K562 (cell line): ENCODE data around the gene SKIDA1. TPM values are rescaled to one million over a fixed set of nuclear protein-coding genes. Genes with fewer than 3 reads are reported as not detected.

Experiments
- CBX3 ChIP-seq, 2 experiments: IDR thresholded peaks; 1 replicate in 1 of 2; 2 replicates in 1 of 2; pipeline ENCODE4 v1.6.1; 2012; ENCODE audit warnings: inconsistent platforms in 2 of 2, low read length in 2 of 2, borderline replicate concordance in 1 of 2, control low read depth in 1 of 2
- ELF4 ChIP-seq: fragments of 450-650 bp; formaldehyde crosslinking; IDR thresholded peaks from 2 replicates; pipeline ENCODE4 v1.4.0; 2022; ENCODE audit warnings: missing genetic modification characterization
- EP300 ChIP-seq: IDR thresholded peaks from 2 replicates; pipeline ENCODE4 v1.6.1; 2012; ENCODE audit warnings: low read length, improper control_type of control experiment
- EP400 ChIP-seq: fragments of 450-650 bp; IDR thresholded peaks from 2 replicates; pipeline ENCODE4 v1.6.1; 2017; ENCODE audit warnings: antibody characterized with exemption, mild to moderate bottlenecking, moderate library complexity
- HCFC1 ChIP-seq: IDR thresholded peaks from 2 replicates; pipeline ENCODE4 v1.6.1; 2012; ENCODE audit warnings: low read depth, low read length, improper control_type of control experiment
- IFI16 ChIP-seq: fragments of 250-450 bp; sonication (Bioruptor Pico); IDR thresholded peaks from 2 replicates; pipeline ENCODE4 v2.1.2; 2022; ENCODE audit warnings: mild to moderate bottlenecking, inconsistent platforms
- MIER1 ChIP-seq: fragments of 450-650 bp; IDR thresholded peaks from 2 replicates; pipeline ENCODE4 v1.6.1; 2016; ENCODE audit warnings: antibody characterized with exemption, mild to moderate bottlenecking, low read depth
- MXI1 ChIP-seq: IDR thresholded peaks from 2 replicates; pipeline ENCODE4 v1.6.1; 2011; ENCODE audit warnings: low read depth, mild to moderate bottlenecking, improper control_type of control experiment, low read length
- NCOR1 ChIP-seq: fragments of 450-650 bp; IDR thresholded peaks from 2 replicates; pipeline ENCODE4 v1.6.1; 2016; ENCODE audit warnings: mild to moderate bottlenecking, moderate library complexity
- NEUROD1 ChIP-seq: fragments of 150-350 bp; IDR thresholded peaks from 2 replicates; pipeline ENCODE4 v1.6.1; 2014; ENCODE audit warnings: borderline replicate concordance, low read length, low read depth; ENCODE audit not compliant: partially characterized antibody
- NR2C2 ChIP-seq, 2 experiments: fragments of 200-800 bp in 1 of 2; sonication (Bioruptor generic) in 1 of 2; sonication (generic) in 1 of 2; formaldehyde crosslinking in 1 of 2; IDR thresholded peaks; 2 replicates each; pipeline versions ENCODE4 v1.6.1 to v1.8.0; 2016 to 2022; ENCODE audit warnings: mild to moderate bottlenecking in 1 of 2, missing compliant biosample characterization in 1 of 2, missing genetic modification characterization in 1 of 2, missing genetic modification reagents in 1 of 2
- PTBP1 ChIP-seq: fragments of 200-400 bp; formaldehyde crosslinking; IDR thresholded peaks from 2 replicates; pipeline ENCODE4 v1.6.1; 2017; ENCODE audit warnings: low read depth, low read length
- SMARCC2 ChIP-seq: fragments of 450-650 bp; IDR thresholded peaks from 2 replicates; pipeline ENCODE4 v1.6.1; 2017; ENCODE audit warnings: antibody characterized with exemption, moderate library complexity, mild to moderate bottlenecking, low read depth
- TAF1 ChIP-seq: IDR thresholded peaks from 2 replicates; pipeline ENCODE4 v1.6.1; 2011; ENCODE audit warnings: mild to moderate bottlenecking, low read length, moderate library complexity; ENCODE audit not compliant: insufficient read depth, control insufficient read depth, severe bottlenecking; ENCODE audit errors: extremely low read depth
- ZKSCAN8 ChIP-seq: fragments of 200-800 bp; sonication (Bioruptor generic); IDR thresholded peaks from 2 replicates; pipeline ENCODE4 v1.6.1; 2016; ENCODE audit warnings: missing genetic modification characterization, missing compliant biosample characterization
- ZNF197 ChIP-seq: fragments of 200-800 bp; sonication (Bioruptor generic); IDR thresholded peaks from 2 replicates; pipeline ENCODE4 v1.6.1; 2016; ENCODE audit warnings: low read depth, missing genetic modification characterization, missing compliant biosample characterization
- polyA plus RNA-seq, 8 experiments: library from polyadenylated mRNA; depleted of rRNA in 4 of 8; stranded (reverse) in 5 of 8; unstranded in 3 of 8; fragments of >200 nt; fragmentation: Nextera tagmentation in 2 of 8; fragmentation: Illumina TruSeq in 1 of 8; extraction: Ambion mirVana in 2 of 8; extraction: Trizol in 1 of 8; gene quantifications; 2 replicates each; pipeline versions ENCODE4 v1.2.1 to v1.2.3, GENCODE V29; 2011 to 2014; ENCODE audit warnings: inconsistent platforms in 1 of 8, missing spikeins in 1 of 8
- total RNA-seq, 7 experiments: library from RNA; depleted of rRNA in 6 of 7; stranded (reverse); fragments of >200 nt in 6 of 7; fragmentation: Illumina TruSeq in 2 of 7; extraction: Trizol in 2 of 7; gene quantifications; 2 replicates each; pipeline versions ENCODE4 v1.2.1 to v1.2.3, GENCODE V29; 2011 to 2021; ENCODE audit warnings: low replicate concordance in 1 of 7
- TF ChIP-seq, protein P1 (sequence below), 3 experiments: IDR thresholded peaks in 2 of 3; conservative IDR thresholded peaks in 1 of 3; 2 replicates each; pipeline ENCODE4 v1.5.1; 2011 to 2012; ENCODE audit warnings: low read length in 3 of 3, mild to moderate bottlenecking in 3 of 3, control low read depth in 2 of 3, improper control_type of control experiment in 1 of 3, inconsistent platforms in 1 of 3, low read depth in 1 of 3, mixed read lengths in 1 of 3, moderate library complexity in 1 of 3; ENCODE audit not compliant: insufficient read depth in 2 of 3
- TF ChIP-seq, protein P2 (sequence below): fragments of 450-650 bp; IDR thresholded peaks from 2 replicates; pipeline ENCODE4 v1.6.1; 2017; ENCODE audit warnings: antibody characterized with exemption
- TF ChIP-seq, protein P3 (sequence below): sonication (generic); formaldehyde crosslinking; IDR thresholded peaks from 2 replicates; pipeline ENCODE4 v1.8.0; 2022; ENCODE audit warnings: missing genetic modification reagents, mild to moderate bottlenecking, moderate library complexity, borderline replicate concordance
- TF ChIP-seq, protein P4 (sequence below), 2 experiments: fragments of 250-450 bp in 1 of 2; fragments of 450-650 bp in 1 of 2; sonication (Bioruptor Pico) in 1 of 2; IDR thresholded peaks; 2 replicates each; pipeline versions ENCODE4 v1.6.1 to v1.8.0; 2016 to 2021; ENCODE audit warnings: mild to moderate bottlenecking in 2 of 2, moderate library complexity in 2 of 2, missing compliant biosample characterization in 1 of 2, missing genetic modification characterization in 1 of 2

SKIDA1 gene
- total and polyA plus RNA-seq, 9 of the 15 experiments (the other 6 are each of a cell fraction or from before 2014, with no cell fraction given): 0.05 to 1.1 (median 0.42) TPM

DNA sequence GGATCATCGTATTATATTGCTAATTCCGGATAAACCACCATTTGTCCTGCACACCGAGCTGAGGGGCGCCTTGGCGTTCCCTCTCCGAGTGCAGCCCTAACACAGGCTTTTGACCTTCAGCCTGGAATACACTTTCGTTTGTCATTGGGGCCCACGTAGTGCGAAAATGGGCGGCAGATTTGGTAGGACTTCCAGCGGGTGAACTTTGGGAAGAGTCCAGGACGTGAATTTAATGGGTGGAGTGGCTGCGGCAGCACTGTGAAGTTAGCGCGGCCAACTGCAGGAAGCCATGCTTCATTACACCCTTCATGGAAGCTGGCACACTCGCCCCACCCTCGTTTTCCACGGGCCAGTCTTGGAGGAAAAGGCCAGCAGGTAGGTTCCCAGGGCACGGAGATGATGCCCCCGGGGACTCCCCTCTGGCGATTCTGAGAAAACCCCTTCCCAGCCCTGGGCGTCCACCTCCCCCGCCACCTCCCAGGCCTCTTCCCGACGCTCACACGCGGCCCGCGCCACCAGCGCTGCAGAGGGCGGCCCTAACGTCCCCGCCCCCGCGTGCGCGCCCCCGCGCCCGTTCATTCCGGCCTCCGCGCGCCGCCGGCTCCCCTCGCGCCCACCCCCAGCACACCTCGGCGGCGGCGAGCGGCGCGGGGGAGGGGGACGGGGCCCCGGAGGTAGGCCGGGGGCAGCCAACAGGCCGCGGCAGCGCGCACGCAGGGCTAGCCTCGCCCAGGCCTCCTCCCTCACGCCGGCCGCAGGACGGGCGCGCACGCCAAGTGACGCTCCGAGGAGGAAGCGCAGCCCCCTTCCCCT is 8.2 kb upstream of the SKIDA1 start, which contains the start of gene MLLT10 (continued):
- TF ChIP-seq MIER1: no peak
- TF ChIP-seq EP300: no peak
- peak; percentile 77 for TF ChIP-seq TAF1
- TF ChIP-seq, protein P1, sequence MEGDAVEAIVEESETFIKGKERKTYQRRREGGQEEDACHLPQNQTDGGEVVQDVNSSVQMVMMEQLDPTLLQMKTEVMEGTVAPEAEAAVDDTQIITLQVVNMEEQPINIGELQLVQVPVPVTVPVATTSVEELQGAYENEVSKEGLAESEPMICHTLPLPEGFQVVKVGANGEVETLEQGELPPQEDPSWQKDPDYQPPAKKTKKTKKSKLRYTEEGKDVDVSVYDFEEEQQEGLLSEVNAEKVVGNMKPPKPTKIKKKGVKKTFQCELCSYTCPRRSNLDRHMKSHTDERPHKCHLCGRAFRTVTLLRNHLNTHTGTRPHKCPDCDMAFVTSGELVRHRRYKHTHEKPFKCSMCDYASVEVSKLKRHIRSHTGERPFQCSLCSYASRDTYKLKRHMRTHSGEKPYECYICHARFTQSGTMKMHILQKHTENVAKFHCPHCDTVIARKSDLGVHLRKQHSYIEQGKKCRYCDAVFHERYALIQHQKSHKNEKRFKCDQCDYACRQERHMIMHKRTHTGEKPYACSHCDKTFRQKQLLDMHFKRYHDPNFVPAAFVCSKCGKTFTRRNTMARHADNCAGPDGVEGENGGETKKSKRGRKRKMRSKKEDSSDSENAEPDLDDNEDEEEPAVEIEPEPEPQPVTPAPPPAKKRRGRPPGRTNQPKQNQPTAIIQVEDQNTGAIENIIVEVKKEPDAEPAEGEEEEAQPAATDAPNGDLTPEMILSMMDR (IDR thresholded peaks at IDR 0.05 in 2 of 3, conservative IDR thresholded peaks at IDR 0.05 in 1 of 3; ENCODE audit: insufficient read depth in 2 of 3, low read depth in 1 of 3, low read length in 3 of 3): 0 out of 6 replicates have a peak, but pooled peaks of 2 of the 3 experiments have one; percentile 7 to 19
- TF ChIP-seq MXI1: peak; percentile 17; the same call in 1 of the 2 replicates
- TF ChIP-seq PTBP1: no peak
- no peak for TF ChIP-seq IFI16 (CRISPR knock-in tag)
- TF ChIP-seq EP400: peak; percentile 93
- TF ChIP-seq, protein P2, sequence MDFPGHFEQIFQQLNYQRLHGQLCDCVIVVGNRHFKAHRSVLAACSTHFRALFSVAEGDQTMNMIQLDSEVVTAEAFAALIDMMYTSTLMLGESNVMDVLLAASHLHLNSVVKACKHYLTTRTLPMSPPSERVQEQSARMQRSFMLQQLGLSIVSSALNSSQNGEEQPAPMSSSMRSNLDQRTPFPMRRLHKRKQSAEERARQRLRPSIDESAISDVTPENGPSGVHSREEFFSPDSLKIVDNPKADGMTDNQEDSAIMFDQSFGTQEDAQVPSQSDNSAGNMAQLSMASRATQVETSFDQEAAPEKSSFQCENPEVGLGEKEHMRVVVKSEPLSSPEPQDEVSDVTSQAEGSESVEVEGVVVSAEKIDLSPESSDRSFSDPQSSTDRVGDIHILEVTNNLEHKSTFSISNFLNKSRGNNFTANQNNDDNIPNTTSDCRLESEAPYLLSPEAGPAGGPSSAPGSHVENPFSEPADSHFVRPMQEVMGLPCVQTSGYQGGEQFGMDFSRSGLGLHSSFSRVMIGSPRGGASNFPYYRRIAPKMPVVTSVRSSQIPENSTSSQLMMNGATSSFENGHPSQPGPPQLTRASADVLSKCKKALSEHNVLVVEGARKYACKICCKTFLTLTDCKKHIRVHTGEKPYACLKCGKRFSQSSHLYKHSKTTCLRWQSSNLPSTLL: no peak
- TF ChIP-seq, protein P3, sequence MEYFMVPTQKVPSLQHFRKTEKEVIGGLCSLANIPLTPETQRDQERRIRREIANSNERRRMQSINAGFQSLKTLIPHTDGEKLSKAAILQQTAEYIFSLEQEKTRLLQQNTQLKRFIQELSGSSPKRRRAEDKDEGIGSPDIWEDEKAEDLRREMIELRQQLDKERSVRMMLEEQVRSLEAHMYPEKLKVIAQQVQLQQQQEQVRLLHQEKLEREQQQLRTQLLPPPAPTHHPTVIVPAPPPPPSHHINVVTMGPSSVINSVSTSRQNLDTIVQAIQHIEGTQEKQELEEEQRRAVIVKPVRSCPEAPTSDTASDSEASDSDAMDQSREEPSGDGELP (CRISPR knock-in tag): peak; percentile 37; the same call in 1 of the 2 replicates
- TF ChIP-seq NEUROD1: no peak
- no peak for TF ChIP-seq SMARCC2
- no peak; the same call in 1 of the 2 replicates for TF ChIP-seq HCFC1
- TF ChIP-seq ELF4 (CRISPR knock-in tag): no peak
- no peak for TF ChIP-seq CBX3 (IDR thresholded peaks at IDR 0.05; ENCODE audit: borderline replicate concordance in 1 of 2, low read length in 2 of 2)
- TF ChIP-seq NR2C2 (CRISPR knock-in tag; IDR thresholded peaks at IDR 0.05): no peak
- peak; percentile 68 for TF ChIP-seq NR2C2 (tag; IDR thresholded peaks at IDR 0.05)
- TF ChIP-seq, protein P4, sequence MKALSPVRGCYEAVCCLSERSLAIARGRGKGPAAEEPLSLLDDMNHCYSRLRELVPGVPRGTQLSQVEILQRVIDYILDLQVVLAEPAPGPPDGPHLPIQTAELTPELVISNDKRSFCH (CRISPR knock-in tag; IDR thresholded peaks at IDR 0.05): no peak
- TF ChIP-seq, protein P4 (tag; IDR thresholded peaks at IDR 0.05): 0 out of 2 replicates have a peak, but pooled peaks have one; percentile 36
- no peak for TF ChIP-seq NCOR1
- peak; percentile 86 for TF ChIP-seq ZNF197 (CRISPR knock-in tag)
- no peak; the same call in 1 of the 2 replicates for TF ChIP-seq ZKSCAN8 (CRISPR knock-in tag)
